Measurements from ENCODE around the gene PANK2.

DNA sequence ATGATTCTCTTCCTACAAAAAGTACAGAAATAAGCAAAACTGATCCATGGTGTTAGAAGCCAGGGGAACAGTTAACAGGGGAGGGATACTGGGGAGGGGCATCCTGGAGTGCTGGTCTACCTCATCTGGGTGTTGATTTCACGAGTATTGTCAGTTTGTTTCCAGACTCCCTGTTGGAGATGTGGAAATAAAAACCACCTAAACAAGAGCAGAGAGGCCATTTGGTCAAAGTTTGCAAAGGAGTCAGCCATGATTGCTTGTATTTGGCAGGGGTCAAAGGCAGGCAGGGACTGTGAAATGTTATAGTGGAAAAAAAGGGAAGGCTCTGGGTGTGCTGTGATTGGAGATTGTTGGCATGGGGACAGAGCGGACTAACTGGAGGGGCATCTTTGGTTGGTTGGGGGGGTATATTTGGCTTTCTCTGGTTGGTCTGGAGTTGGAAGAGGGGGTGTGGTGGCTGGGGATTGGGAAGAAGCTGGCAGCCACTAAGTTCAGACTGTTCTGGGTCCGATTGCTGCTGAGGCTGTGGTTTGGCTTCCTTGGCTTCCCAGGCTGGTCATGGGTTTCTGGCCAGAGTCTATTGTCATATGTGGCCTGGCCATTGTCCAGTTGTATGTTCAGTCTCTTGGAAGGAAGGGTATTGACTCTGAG, 14.9 kb upstream of the PANK2 start:
- TF ChIP-seq POLR2A (IDR thresholded peaks at IDR 0.05; ENCODE audit: borderline replicate concordance, extremely low read depth, insufficient read depth, insufficient read length) (no peak), SP1 (IDR thresholded peaks at IDR 0.05; ENCODE audit: low read depth) (no peak), TCF7L2 (IDR thresholded peaks at IDR 0.05; ENCODE audit: borderline replicate concordance, extremely low read depth, insufficient read depth, insufficient read length) (no peak), EZH2phosphoT487 (IDR thresholded peaks at IDR 0.05; ENCODE audit: borderline replicate concordance) (no peak), POLR2AphosphoS5 (IDR thresholded peaks at IDR 0.05; ENCODE audit: low read depth, low read length) (peak; percentile 37; the same call in 1 of the 2 replicates), ZNF274 (IDR thresholded peaks at IDR 0.05; ENCODE audit: low read depth, low read length) (no peak), YY1 (IDR thresholded peaks at IDR 0.05; ENCODE audit: extremely low read depth, insufficient replicate concordance, low read depth, low read length) (no peak), ELF1 (IDR thresholded peaks at IDR 0.05; ENCODE audit: borderline replicate concordance, low read depth) (no peak), EZH2 (IDR thresholded peaks at IDR 0.05) (no peak)
- TF ChIP-seq, protein P1, sequence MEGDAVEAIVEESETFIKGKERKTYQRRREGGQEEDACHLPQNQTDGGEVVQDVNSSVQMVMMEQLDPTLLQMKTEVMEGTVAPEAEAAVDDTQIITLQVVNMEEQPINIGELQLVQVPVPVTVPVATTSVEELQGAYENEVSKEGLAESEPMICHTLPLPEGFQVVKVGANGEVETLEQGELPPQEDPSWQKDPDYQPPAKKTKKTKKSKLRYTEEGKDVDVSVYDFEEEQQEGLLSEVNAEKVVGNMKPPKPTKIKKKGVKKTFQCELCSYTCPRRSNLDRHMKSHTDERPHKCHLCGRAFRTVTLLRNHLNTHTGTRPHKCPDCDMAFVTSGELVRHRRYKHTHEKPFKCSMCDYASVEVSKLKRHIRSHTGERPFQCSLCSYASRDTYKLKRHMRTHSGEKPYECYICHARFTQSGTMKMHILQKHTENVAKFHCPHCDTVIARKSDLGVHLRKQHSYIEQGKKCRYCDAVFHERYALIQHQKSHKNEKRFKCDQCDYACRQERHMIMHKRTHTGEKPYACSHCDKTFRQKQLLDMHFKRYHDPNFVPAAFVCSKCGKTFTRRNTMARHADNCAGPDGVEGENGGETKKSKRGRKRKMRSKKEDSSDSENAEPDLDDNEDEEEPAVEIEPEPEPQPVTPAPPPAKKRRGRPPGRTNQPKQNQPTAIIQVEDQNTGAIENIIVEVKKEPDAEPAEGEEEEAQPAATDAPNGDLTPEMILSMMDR (IDR thresholded peaks at IDR 0.05 in 2 of 3, conservative IDR thresholded peaks at IDR 0.05 in 1 of 3; ENCODE audit: borderline replicate concordance in 1 of 3, insufficient read depth in 1 of 3, low read depth in 2 of 3, low read length in 2 of 3), result no peak
- TF ChIP-seq, protein P2, sequence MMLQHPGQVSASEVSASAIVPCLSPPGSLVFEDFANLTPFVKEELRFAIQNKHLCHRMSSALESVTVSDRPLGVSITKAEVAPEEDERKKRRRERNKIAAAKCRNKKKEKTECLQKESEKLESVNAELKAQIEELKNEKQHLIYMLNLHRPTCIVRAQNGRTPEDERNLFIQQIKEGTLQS (IDR thresholded peaks at IDR 0.05), result no peak
- TF ChIP-seq, protein P3, sequence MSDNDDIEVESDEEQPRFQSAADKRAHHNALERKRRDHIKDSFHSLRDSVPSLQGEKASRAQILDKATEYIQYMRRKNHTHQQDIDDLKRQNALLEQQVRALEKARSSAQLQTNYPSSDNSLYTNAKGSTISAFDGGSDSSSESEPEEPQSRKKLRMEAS (IDR thresholded peaks at IDR 0.05), result no peak
- TF ChIP-seq, protein P4, sequence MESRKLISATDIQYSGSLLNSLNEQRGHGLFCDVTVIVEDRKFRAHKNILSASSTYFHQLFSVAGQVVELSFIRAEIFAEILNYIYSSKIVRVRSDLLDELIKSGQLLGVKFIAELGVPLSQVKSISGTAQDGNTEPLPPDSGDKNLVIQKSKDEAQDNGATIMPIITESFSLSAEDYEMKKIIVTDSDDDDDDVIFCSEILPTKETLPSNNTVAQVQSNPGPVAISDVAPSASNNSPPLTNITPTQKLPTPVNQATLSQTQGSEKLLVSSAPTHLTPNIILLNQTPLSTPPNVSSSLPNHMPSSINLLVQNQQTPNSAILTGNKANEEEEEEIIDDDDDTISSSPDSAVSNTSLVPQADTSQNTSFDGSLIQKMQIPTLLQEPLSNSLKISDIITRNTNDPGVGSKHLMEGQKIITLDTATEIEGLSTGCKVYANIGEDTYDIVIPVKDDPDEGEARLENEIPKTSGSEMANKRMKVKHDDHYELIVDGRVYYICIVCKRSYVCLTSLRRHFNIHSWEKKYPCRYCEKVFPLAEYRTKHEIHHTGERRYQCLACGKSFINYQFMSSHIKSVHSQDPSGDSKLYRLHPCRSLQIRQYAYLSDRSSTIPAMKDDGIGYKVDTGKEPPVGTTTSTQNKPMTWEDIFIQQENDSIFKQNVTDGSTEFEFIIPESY (IDR thresholded peaks at IDR 0.05; ENCODE audit: extremely low read depth, insufficient replicate concordance, low read length), result no peak
